A549 (cell line): Measurements from ENCODE around the gene TGFBR1. TPM values are rescaled to one million over a fixed set of nuclear protein-coding genes. Genes with fewer than 3 reads are reported as not detected.

Source experiments
- ATAC-seq, 2 experiments: fragments of 200-7000 bp in 1 of 2; fragments of >200 bp in 1 of 2; cut with Nextera tagmentation in 1 of 2; cut with Tn5 transposase in 1 of 2; 3 replicates each; pipeline versions ENCODE4 v1.8.0 to v1.9.1; 2018 to 2020; ENCODE audit warnings: mild to moderate bottlenecking in 1 of 2, moderate library complexity in 1 of 2
- CTCF ChIA-PET: fragments of 300-600 bp; sonication (Branson Sonifier 250); formaldehyde crosslinking; extraction: SDS; loops from one replicate; lab custom pipeline; 2021; ENCODE audit warnings: antibody characterized with exemption, inconsistent platforms; lab: Yijun Ruan, JAX
- POLR2A ChIA-PET: fragments of 350-600 bp; formaldehyde crosslinking; extraction: SDS; loops from one replicate; lab custom pipeline; 2021; ENCODE audit warnings: antibody characterized with exemption, inconsistent platforms; lab: Yijun Ruan, JAX
- DNase-seq, 2 experiments: peaks; one replicate each; pipeline versions ENCODE4 v3.0.0 to v3.0.0-alpha.2; 2011 to 2016; ENCODE audit warnings: low read depth in 1 of 2, low spot score in 1 of 2
- FAIRE-seq: peaks from 2 replicates; lab custom pipeline; 2011; peaks lifted over from hg19 to GRCh38; lab: Jason Lieb, UNC
- H3K27ac ChIP-seq, 2 experiments: fragments of >200 bp; sonication (Bioruptor Twin); formaldehyde crosslinking; 3 replicates each; pipeline ENCODE4 v1.5.1; 2016 to 2017
- H3K4me1 ChIP-seq: fragments of >200 bp; sonication (Bioruptor Twin); formaldehyde crosslinking; 3 replicates; pipeline ENCODE4 v1.6.1; 2016
- H3K4me2 ChIP-seq: fragments of >200 bp; sonication (Bioruptor Twin); formaldehyde crosslinking; 3 replicates; pipeline ENCODE4 v1.6.1; 2016
- H3K4me3 ChIP-seq: fragments of >200 bp; sonication (Bioruptor Twin); formaldehyde crosslinking; 3 replicates; pipeline ENCODE4 v1.5.1; 2016
- H3K9me3 ChIP-seq: fragments of >200 bp; sonication (Bioruptor Twin); formaldehyde crosslinking; 3 replicates; pipeline ENCODE4 v1.6.1; 2016
- CHD4 ChIP-seq: fragments of 200-600 bp; sonication (generic); IDR thresholded peaks from 2 replicates; pipeline ENCODE4 v1.6.1; 2016; ENCODE audit warnings: antibody characterized with exemption, mild to moderate bottlenecking, borderline replicate concordance
- CTCF ChIP-seq: fragments of >200 bp; sonication (Bioruptor Twin); formaldehyde crosslinking; IDR thresholded peaks from 3 replicates; pipeline ENCODE4 v1.5.1; 2016
- EHF ChIP-seq: fragments of 250-450 bp; sonication (Bioruptor Pico); IDR thresholded peaks from 2 replicates; pipeline ENCODE4 v1.5.0; 2020; ENCODE audit warnings: mild to moderate bottlenecking
- ELK1 ChIP-seq: fragments of 150-350 bp; IDR thresholded peaks from 2 replicates; pipeline ENCODE4 v1.6.1; 2014; ENCODE audit warnings: low read depth, mild to moderate bottlenecking, low read length
- ESRRA ChIP-seq: fragments of 150-350 bp; IDR thresholded peaks from 2 replicates; pipeline ENCODE4 v1.6.1; 2014; ENCODE audit warnings: mild to moderate bottlenecking, low read length, borderline replicate concordance
- HOXB5 ChIP-seq: fragments of 250-450 bp; sonication (Bioruptor Pico); IDR thresholded peaks from 2 replicates; pipeline ENCODE4 v1.5.0; 2020; ENCODE audit warnings: mild to moderate bottlenecking, moderate library complexity
- KDM5A ChIP-seq: fragments of 200-600 bp; sonication (generic); IDR thresholded peaks from 2 replicates; pipeline ENCODE4 v1.6.1; 2016; ENCODE audit warnings: antibody characterized with exemption, mild to moderate bottlenecking
- MAFK ChIP-seq: fragments of 450-650 bp; IDR thresholded peaks from 2 replicates; pipeline ENCODE4 v1.6.1; 2014; ENCODE audit not compliant: partially characterized antibody
- MAX ChIP-seq: IDR thresholded peaks from 2 replicates; pipeline ENCODE4 v1.6.1; 2012
- NFE2L2 ChIP-seq: fragments of 150-350 bp; conservative IDR thresholded peaks from 2 replicates; pipeline ENCODE4 v1.6.1; 2014; ENCODE audit warnings: low read length
- NR3C1 ChIP-seq: fragments of >200 bp; sonication (Bioruptor Twin); formaldehyde crosslinking; IDR thresholded peaks from 3 replicates; pipeline ENCODE4 v1.6.1; 2017
- PHF8 ChIP-seq: fragments of 200-600 bp; sonication (generic); IDR thresholded peaks from 2 replicates; pipeline ENCODE4 v1.6.1; 2016; ENCODE audit warnings: low read depth, mild to moderate bottlenecking, antibody characterized with exemption, moderate library complexity, borderline replicate concordance
- POLR2A ChIP-seq: IDR thresholded peaks from 2 replicates; pipeline ENCODE4 v1.6.1; 2012; ENCODE audit warnings: mild to moderate bottlenecking, low read length
- POLR2AphosphoS2 ChIP-seq: conservative IDR thresholded peaks from 2 replicates; pipeline ENCODE4 v1.6.1; 2012; ENCODE audit warnings: low read length, improper control_type of control experiment, inconsistent platforms
- RAD21 ChIP-seq, 2 experiments: fragments of >200 bp in 1 of 2; sonication (Bioruptor Twin) in 1 of 2; formaldehyde crosslinking in 1 of 2; IDR thresholded peaks in 1 of 2; conservative IDR thresholded peaks in 1 of 2; 2 replicates in 1 of 2; 3 replicates in 1 of 2; pipeline ENCODE4 v1.6.1; 2012 to 2018; ENCODE audit warnings: inconsistent platforms in 1 of 2
- RCOR1 ChIP-seq: fragments of 150-350 bp; IDR thresholded peaks from 2 replicates; pipeline ENCODE4 v1.6.1; 2014; ENCODE audit warnings: antibody characterized with exemption, low read length, low read depth
- TFCP2L1 ChIP-seq: fragments of 250-450 bp; sonication (Bioruptor Pico); IDR thresholded peaks from 2 replicates; pipeline ENCODE4 v1.5.0; 2021; ENCODE audit warnings: mild to moderate bottlenecking
- ZFP36 ChIP-seq: fragments of 450-650 bp; IDR thresholded peaks from 2 replicates; pipeline ENCODE4 v1.6.1; 2014; ENCODE audit warnings: borderline replicate concordance; ENCODE audit not compliant: partially characterized antibody
- ZNF302 ChIP-seq: fragments of 250-450 bp; sonication (Bioruptor Pico); IDR thresholded peaks from 2 replicates; pipeline ENCODE4 v1.9.0; 2021; ENCODE audit warnings: inconsistent platforms, mild to moderate bottlenecking, moderate library complexity
- ZSCAN20 ChIP-seq: fragments of 250-450 bp; sonication (Bioruptor Pico); IDR thresholded peaks from 2 replicates; pipeline ENCODE4 v1.8.0; 2022; ENCODE audit warnings: mild to moderate bottlenecking, moderate library complexity
- WGBS: methylation state at CpG from one replicate; pipeline ENCODE4 v1.1.6; 2017; ENCODE audit errors: missing lambda C conversion rate; 5-methylcytosine and 5-hydroxymethylcytosine counted together
- polyA plus RNA-seq, 4 experiments: library from polyadenylated mRNA; depleted of rRNA in 3 of 4; stranded (reverse); fragments of >200 nt; fragmentation: RNase III in 1 of 4; extraction: RNeasy Plus Mini Kit Qiagen cat#74134 plus additional on column Dnase treatment in 1 of 4; gene quantifications; 2 replicates in 3 of 4; 3 replicates in 1 of 4; pipeline ENCODE4 v1.2.3, GENCODE V29; 2011 to 2017

The TGFBR1 gene
- polyA plus RNA-seq, 2 of the 4 experiments (the other 2 are of a cell fraction): 25.8 to 45.5 TPM

- H3K4me3 ChIP-seq: no peak overlapping the region
- ChIA-PET CTCF (interaction anchor here (0.9 to 1.4 kb wide), 2 partner anchors 9 to 1009 kb away, joined by 3 read pairs; no protein-coding TSS in a partner anchor), POLR2A (no interaction called here)
- DNase-seq: no peak
- no peak overlapping the region for H3K4me2 ChIP-seq
- H3K4me1 ChIP-seq: no peaks in the 10 kb centered on the region
- no peaks in the 10 kb centered on the region for H3K9me3 ChIP-seq
- H3K27ac ChIP-seq: no peak overlapping the region
- WGBS: 29% methylated on average over 6 of the region's 6 CpGs
- no peak for FAIRE-seq
- TF ChIP-seq RAD21 (conservative IDR thresholded peaks at IDR 0.05 in 1 of 2, IDR thresholded peaks at IDR 0.05 in 1 of 2) (no peak), HOXB5 (no peak)
- TF ChIP-seq, all 56 proteins: peak for 0
- ATAC-seq: no peak
Observed at GRCh38 chr9:99083051-99083450, 21.9 kb upstream of the TGFBR1 start.

- H3K9me3 ChIP-seq: peaks cover 20% of the 10 kb centered on the region
- 45% methylated on average over 12 of the region's 12 CpGs for WGBS
- ChIA-PET POLR2A (no interaction called here), CTCF (interaction anchor here (1.5 kb wide), 1 partner anchor 88 kb away, joined by 3 read pairs; no protein-coding TSS in a partner anchor)
- no peak for ATAC-seq
- H3K27ac ChIP-seq: no peak overlapping the region
- H3K4me2 ChIP-seq: no peak overlapping the region
- H3K4me1 ChIP-seq: no peaks in the 10 kb centered on the region
- no peak for FAIRE-seq
- H3K4me3 ChIP-seq: no peak overlapping the region
- TF ChIP-seq RCOR1: no peak
- no peak for DNase-seq
Observed at GRCh38 chr9:99085949-99086948, 18.7 kb upstream of the TGFBR1 start.

DNA sequence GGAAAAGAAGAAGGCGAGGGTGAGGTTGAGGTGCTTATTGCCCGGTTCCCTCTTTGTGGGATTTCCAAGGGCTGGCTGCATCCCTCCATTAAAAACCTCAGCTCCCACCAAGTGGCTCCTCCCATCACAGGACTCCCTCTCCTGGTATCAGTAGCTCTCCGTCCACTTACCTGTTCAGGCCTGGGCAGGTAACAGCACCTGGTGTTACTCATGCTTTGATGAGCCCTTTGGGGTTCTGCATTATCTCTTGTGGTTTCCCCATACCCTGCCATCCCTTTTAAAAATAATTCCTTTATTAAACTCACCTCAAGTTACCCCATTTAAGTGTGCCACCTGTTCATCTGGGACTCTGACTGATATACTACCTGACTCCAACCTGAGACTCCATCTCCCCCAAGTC is 17.5 kb upstream of the TGFBR1 start:
- FAIRE-seq: no peak
- POLR2A ChIA-PET: no interaction called here

More for the DNA sequence above, 17.5 kb upstream of the TGFBR1 start:
- TF ChIP-seq ZSCAN20 (CRISPR knock-in tag): no peak
- TF ChIP-seq CHD4: no peak
- TF ChIP-seq POLR2A: no peak
- TF ChIP-seq PHF8: no peak
- TF ChIP-seq MAX: no peak
- no peak for TF ChIP-seq ZNF302 (CRISPR knock-in tag)
- TF ChIP-seq HOXB5: no peak
- TF ChIP-seq TFCP2L1: no peak
- no peak for TF ChIP-seq ESRRA
- TF ChIP-seq ELK1: no peak
- no peak for TF ChIP-seq CTCF
- TF ChIP-seq EHF (CRISPR knock-in tag): no peak
- TF ChIP-seq KDM5A: no peak
- TF ChIP-seq NR3C1: no peak
- TF ChIP-seq MAFK: no peak
- TF ChIP-seq ZFP36: no peak
- TF ChIP-seq POLR2AphosphoS2: no peak
- TF ChIP-seq RAD21 (conservative IDR thresholded peaks at IDR 0.05 in 1 of 2, IDR thresholded peaks at IDR 0.05 in 1 of 2): no peak
- no peak for TF ChIP-seq NFE2L2
- 70% methylated on average over 3 of the region's 3 CpGs for WGBS
- no peak for ATAC-seq
- Histone ChIP-seq H3K9me3 (peaks cover 20% of the 10 kb centered on the region), H3K4me2 (no peak overlapping the region), H3K4me1 (no peaks in the 10 kb centered on the region), H3K27ac (no peak overlapping the region), H3K4me3 (no peak overlapping the region)
- DNase-seq: no peak
- CTCF ChIA-PET: no interaction called here
